ENCODE results near the gene MRPL24.
A peak's percentile ranks its signal among the peaks of the same experiment; 100 is the strongest.

MRPL24 gene

GRCh38 chr1:156708218-156708661 lies 32.6 kb downstream of the MRPL24 start:
- no peak for DNase-seq

- DNase-seq = no peak
Observed at GRCh38 chr1:156707417-156708217, 33.3 kb downstream of the MRPL24 start.

GRCh38 chr1:156706657-156707416 lies 34.1 kb downstream of the MRPL24 start:
- no peak for DNase-seq

- DNase-seq = peak; percentile 52
Observed at GRCh38 chr1:156705918-156706656, 34.8 kb downstream of the MRPL24 start.

DNA sequence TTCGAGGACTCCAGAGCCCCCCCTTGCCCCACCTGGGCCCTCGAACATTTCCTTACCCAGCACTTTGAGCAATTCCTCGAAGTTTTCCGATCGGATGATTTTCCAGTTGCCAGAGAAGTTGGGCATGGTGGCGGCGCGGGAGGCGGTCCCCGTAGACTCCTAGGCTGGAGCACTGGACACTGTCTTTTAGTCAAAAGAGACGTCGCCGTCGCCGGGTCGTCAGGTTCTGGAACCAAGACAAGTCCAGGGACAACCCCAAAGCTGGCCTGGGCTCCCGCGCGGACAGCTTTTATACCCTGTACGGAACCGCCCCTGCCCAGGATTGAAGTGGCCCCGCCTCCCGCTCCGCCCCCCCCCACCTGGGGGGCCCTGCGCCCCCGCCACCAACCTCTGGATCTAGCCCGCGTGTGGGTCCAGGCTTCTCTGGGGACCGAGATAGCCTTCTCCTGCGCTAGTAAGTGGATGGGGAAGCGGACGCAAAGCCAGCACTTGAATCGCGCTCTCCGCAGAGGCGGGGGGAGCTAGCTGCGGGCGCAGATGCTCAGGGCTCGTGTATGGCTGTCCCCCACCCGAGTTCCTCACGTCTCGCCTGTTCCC lies 35.5 kb downstream of the MRPL24 start, which contains the start of gene CRABP2:
Gene CRABP2, minus strand, starts transcription at position 263 of the 597 bp plus-strand sequence. Its CDS starts 137 bp downstream, at position 126.
- DNase-seq = no peak

DNA sequence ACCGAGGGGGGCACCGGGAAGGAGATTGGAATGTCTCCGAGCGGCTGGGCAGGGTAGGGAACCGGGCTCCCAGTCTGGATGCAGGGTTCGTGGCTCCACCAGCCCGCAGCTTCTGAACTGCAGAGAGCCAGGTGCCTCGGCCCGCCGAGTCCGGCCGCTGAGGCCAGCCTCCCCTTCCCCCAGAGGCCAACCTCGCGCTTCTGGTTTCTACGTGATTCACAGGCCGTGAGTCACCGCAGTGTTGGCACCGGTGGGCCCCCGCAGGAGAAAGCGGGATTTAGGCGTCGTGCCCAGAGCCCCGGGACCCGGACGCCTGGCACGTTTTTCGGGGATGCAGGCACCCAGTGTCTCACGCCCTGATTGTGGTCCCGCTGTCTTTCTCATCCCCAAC lies 36.0 kb downstream of the MRPL24 start:
- DNase-seq = peak; percentile 67

DNA sequence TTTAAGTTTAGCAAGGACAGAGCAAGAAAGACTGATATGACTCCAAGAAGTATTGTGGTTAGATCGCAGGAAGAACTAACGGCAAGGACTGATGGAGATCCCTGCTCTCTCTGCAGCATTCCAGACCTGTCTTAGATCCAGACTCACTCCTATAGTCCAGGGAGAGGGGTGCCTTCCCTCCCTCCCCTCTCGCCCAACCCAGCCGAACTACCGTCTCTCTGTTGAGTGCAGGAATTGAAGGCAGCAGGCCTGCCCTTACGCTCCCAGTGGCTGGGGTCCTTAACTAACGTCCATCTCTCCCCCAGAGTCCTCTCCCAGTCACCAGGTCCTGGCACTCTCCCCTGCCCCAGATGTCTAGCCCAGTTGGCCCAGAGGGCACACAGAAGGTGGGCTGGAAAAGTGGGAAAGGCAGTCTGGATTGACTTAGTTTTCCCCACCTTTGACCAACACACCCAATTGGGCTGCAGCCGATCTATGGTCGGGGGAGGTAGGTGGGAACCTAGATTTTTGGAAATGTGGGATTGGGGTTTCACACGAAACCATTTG lies 36.6 kb downstream of the MRPL24 start:
- DNase-seq = no peak

DNA sequence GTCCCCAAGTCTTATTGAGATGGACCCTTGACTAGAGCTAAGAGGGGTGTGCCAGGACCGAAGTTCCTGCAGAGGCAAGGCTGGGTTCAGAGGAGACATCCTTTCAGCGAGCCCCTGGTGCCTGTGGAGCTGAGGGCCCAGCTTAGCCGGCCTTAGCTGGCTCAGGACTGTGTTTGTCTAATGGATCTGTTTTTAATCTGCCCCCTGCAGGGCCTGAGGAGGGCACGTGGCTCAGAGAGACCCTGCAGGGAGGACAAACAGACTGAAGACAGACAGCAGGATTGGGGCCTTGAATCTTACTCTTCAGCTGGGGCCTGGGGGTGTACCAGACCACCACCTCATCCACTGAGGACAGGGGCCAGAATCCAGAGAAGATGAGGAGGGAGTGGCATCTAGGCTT lies 37.1 kb downstream of the MRPL24 start:
- no peak for DNase-seq

DNA sequence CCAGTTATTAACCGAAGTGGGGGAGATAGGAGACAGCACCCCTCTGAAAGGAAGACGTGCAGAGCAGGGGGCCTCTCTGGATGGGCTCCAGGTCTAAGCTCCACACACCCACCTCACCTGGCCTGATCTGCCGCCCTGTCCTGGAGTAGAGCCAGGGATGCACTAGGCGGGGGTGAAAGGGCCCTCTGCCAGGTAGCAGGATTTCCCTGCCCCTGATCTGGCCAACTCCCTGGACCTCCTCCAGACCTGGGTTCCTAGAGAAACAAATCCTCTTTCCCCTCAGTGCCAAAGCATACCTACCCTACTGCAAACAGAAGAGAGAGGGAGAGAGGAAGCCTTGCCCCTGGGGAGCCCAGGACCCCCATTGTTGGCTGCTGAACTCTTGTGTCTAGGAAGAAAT lies 37.6 kb downstream of the MRPL24 start:
- DNase-seq = no peak

- DNase-seq = no peak
Observed at GRCh38 chr1:156700736-156701531, 40.0 kb downstream of the MRPL24 start.

GRCh38 chr1:156698995-156699394 lies 41.9 kb downstream of the MRPL24 start:
- peak; percentile 27 for DNase-seq

DNA sequence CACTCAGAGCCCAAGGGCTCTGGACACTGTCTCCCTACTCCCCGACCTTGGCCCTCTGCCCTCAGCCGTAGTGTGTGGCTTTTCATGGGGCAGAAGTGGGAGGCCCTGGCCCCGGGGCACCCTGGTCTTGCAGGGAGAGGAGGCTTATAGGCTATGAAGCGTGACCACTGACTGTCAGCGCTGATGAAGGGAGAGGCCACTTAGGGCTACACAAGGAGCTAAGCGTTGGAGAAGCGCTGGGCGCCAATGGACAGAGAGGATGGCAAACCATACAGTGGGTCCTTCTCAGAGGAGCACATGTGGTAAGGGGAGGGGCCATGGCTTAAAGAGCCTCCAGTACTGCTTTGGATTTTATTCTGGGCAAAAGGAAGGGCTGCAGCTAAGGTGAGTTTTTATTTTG lies 43.4 kb downstream of the MRPL24 start:
- no peak for DNase-seq

DNA sequence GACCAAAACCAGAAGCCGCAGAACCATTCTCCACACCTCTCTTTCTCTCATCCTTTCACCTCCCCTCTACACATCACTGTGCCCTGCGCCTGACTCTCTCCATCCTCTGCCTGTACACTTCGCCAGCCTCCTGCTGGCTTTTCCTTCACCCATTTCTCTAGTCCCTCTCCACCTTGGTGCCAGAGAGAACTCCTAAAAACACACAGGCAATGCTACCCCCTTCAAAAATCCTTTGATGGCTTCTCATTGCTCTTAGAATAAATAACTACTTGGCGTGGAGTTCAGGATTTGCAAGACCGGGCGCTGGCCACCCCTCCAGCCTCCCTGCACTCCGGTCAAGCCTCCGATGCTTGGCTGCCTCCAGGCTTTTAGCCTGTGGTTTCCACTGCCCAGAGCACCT lies 44.1 kb downstream of the MRPL24 start:
- no peak for DNase-seq

DNA sequence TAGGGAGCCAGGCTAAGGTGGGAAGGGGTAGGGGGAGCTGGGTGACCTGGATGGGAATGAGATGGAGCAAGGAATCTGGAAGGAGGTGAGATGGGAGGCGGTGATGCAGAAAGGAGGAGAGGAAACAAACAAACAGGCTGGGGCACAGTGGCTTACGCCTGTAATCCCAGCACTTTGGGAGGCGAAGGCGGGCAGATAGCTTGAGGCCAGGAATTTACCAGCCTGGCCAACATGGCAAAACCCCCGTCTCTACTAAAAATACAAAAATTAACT lies 46.3 kb downstream of the MRPL24 start:
- DNase-seq = no peak

DNA sequence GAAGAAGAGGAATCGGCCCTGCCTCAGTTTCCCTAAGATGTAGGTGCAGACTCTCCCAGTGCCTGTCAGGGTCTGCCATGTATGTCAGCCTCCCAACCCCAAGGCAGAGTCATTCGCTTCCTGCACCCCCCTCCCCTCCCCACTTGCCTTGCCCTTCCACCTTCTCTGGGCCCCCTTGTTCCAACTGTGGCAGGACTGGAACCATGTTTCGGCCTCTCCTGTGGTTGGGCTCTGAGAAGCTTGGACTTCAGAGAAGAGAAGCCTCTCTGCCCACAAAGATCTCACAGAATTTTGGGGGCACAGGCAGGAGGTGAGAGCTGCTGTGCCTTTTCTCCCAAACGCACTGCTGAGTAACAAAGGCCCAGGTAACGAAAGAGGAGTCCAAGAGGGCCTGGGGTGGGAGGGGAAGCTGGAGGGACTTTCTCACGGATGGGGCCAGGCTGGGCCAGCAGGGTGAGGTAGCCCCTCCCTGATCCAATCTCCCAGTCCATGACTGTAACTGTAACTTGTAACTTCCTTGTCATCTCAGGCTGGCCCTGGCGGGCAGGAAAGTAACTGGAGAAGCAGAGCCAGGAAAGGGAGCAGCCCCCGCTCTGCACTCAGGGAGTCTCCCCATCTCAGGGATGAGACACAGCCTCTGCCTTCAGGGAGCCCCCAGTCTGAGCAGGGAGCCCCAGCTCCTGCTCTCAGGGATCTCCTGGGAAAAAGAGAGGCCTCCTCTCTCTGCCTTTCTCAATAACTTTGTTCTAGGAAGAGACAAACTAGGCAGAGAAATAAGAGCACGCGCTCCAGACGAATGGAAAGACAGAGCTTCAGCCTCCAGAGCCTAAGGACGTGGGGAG lies 46.8 kb downstream of the MRPL24 start:
- peak; percentile 22 for DNase-seq

GRCh38 chr1:156692925-156693847 lies 47.7 kb downstream of the MRPL24 start:
- no peak for DNase-seq

- no peak for DNase-seq
Observed at GRCh38 chr1:156692441-156692924, 48.4 kb downstream of the MRPL24 start.

DNA sequence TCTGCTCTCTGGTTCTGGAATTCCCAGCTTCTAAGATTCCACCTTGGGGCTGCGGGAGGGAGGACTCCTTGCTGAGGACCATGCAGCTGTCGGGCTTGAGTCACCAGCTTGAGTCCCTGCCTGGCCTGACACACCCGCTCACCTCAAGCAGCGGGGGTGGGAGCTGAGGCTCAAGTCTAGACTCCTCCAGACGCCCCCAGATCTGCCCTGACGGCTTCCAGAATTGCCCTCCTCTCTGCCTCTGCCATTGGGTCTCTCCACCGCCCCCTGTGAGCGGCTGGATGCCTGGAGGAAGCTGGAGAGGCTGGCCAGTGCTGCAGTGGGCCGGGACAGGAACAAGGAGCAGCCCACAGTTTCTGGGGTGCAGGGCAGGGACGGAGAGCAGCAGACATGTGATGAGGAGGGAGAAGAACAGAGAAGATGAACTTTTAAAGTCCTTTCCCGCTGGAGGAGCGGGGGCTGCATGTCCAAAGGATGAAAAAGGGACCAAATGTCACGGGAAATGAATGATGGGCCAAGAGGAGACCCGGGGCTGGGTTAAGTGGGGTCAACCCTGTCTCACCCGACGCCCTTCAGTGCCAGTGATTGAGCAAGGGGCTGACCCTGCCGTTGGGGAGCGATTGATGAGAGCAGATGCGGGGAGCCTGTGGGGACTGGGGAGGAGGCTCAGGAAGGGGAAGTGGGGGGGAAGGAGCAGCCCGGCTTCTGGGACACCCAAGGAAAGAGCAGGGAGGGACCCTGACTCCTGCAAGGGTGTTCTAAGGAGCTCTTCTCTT lies 49.0 kb downstream of the MRPL24 start:
- peak; percentile 53 for DNase-seq

DNA sequence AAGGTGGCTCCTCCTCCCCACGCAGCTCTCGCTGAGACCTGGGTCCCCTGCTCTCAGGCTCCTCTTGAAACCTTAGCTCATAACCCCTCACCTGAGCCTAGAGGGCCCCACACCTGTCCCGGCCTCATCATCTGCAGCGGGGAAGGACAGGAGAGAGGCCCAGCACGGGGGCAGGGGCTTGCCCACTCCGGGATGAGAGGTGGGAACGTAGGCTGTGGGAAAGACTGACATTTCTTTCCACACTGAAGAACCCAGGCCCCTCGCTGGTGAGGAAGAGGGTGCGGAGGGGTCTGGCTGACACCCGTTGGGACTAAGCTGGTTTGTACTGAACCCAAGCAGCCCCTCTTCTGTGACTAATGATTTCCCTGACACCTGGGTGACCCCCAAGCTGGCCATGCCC lies 49.7 kb downstream of the MRPL24 start:
- DNase-seq = no peak

Measured in inflammatory macrophage treated with lipopolysaccharide for 4 hours (primary cell).